ENCODE results near the gene NEDD4L. TPM values are rescaled to one million over a fixed set of nuclear protein-coding genes. Genes with fewer than 3 reads are reported as not detected.

The NEDD4L gene
- total RNA-seq, 1 donor from 2014 or later: 135 TPM

DNA sequence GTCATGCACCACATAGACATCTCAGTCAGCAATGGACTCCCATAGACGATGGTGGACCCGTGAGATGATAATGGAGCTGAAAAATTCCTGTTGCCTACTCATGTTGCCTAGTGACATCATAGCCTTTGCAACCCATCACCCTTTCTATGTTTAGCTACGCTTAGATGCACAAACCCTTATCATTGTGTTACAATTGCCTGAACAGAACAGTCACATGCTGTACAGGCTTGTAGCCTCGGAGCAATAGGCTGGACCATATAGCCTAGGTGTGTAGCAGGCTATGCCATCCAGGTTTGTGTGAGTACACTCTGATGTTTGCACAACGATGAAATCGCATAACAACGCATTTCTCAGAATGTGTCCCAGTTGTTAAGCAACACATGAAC is 363.2 kb downstream of the NEDD4L start:
- Mint-ChIP-seq H3K27ac (no peak overlapping the region), H3K4me3 (no peak overlapping the region), H3K36me3 (no peaks in the 10 kb centered on the region), H3K9me3 (no peaks in the 10 kb centered on the region), H3K27me3 (ENCODE audit: low read depth) (peaks cover 55% of the 10 kb centered on the region), H3K4me1 (peaks cover 15% of the 10 kb centered on the region)
- DNase-seq (ENCODE audit: low spot score in 2 of 2, unreplicated experiment in 2 of 2): no peak
- TF ChIP-seq, protein P1, sequence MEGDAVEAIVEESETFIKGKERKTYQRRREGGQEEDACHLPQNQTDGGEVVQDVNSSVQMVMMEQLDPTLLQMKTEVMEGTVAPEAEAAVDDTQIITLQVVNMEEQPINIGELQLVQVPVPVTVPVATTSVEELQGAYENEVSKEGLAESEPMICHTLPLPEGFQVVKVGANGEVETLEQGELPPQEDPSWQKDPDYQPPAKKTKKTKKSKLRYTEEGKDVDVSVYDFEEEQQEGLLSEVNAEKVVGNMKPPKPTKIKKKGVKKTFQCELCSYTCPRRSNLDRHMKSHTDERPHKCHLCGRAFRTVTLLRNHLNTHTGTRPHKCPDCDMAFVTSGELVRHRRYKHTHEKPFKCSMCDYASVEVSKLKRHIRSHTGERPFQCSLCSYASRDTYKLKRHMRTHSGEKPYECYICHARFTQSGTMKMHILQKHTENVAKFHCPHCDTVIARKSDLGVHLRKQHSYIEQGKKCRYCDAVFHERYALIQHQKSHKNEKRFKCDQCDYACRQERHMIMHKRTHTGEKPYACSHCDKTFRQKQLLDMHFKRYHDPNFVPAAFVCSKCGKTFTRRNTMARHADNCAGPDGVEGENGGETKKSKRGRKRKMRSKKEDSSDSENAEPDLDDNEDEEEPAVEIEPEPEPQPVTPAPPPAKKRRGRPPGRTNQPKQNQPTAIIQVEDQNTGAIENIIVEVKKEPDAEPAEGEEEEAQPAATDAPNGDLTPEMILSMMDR (IDR thresholded peaks at IDR 0.05; ENCODE audit: unreplicated experiment): no peak

GRCh38 chr18:58407649-58408407 is 363.8 kb downstream of the NEDD4L start:
- Mint-ChIP-seq H3K27ac (no peak overlapping the region), H3K27me3 (ENCODE audit: low read depth) (peaks cover 60% of the 10 kb centered on the region), H3K36me3 (no peaks in the 10 kb centered on the region), H3K9me3 (no peaks in the 10 kb centered on the region), H3K4me3 (no peak overlapping the region), H3K4me1 (peaks cover 9% of the 10 kb centered on the region)
- TF ChIP-seq, protein P1 (IDR thresholded peaks at IDR 0.05; ENCODE audit: unreplicated experiment): no peak
- no peak for DNase-seq (ENCODE audit: low spot score in 2 of 2, unreplicated experiment in 2 of 2)

DNA sequence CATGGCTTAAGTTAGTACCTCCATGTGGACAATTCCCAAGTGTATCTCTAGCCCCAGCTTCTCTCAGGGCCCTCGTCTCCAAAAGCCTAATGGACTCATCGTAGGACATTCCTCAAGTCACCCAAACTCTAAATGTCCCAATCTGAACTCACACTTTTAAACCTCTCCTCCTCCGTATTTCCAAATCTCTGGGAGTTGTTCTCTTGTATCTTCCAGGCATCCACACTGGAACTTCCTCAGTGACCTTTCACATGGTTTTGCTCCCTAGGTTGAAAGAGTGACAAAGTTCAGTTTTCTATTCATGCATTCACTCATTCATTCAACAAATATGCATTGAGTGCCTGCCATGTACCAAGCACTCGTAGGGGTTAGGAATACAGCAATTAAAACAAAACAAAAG is 364.6 kb downstream of the NEDD4L start:
- Mint-ChIP-seq H3K27ac (no peak overlapping the region), H3K9me3 (no peaks in the 10 kb centered on the region), H3K4me1 (peaks cover 2% of the 10 kb centered on the region), H3K4me3 (no peak overlapping the region), H3K36me3 (no peaks in the 10 kb centered on the region), H3K27me3 (ENCODE audit: low read depth) (peaks cover 61% of the 10 kb centered on the region)
- DNase-seq (ENCODE audit: low spot score in 2 of 2, unreplicated experiment in 2 of 2): no peak
- TF ChIP-seq, protein P1 (IDR thresholded peaks at IDR 0.05; ENCODE audit: unreplicated experiment): no peak

DNA sequence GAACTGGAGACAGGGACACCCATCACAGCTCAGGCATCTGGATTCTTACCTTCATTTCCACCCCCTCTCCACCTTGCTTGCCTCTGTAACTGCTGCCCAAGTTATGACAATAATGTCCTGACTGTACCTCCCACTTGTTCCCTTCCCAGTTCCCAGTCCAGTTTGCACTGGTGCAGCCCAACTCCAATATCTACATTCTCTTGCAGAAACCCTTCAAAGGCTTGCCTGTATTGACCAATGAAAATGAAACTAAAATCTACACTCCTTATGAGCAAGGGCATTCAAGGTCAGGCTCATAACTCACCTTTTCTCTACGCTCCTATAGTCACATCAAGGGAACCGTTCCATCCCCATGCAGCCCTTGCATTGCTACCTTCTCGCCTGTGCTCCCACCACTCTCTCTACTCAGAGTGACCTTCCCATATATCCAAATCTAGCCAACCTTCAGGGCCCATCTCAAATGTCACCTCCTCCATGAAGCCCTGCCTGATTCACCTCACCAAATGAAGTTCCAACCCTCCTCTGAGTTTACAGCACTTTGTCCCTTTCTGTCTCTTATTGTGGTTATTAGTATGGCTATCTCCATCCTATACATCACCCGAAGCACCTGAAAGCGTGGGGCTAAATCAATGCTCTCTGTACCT is 365.9 kb downstream of the NEDD4L start:
- Mint-ChIP-seq H3K9me3 (no peaks in the 10 kb centered on the region), H3K27ac (no peak overlapping the region), H3K36me3 (no peaks in the 10 kb centered on the region), H3K27me3 (ENCODE audit: low read depth) (peaks cover 60% of the 10 kb centered on the region), H3K4me1 (no peaks in the 10 kb centered on the region), H3K4me3 (no peak overlapping the region)
- DNase-seq (ENCODE audit: low spot score in 2 of 2, unreplicated experiment in 2 of 2): no peak
- TF ChIP-seq, protein P1 (IDR thresholded peaks at IDR 0.05; ENCODE audit: unreplicated experiment): no peak

GRCh38 chr18:58411323-58411722 is 367.3 kb downstream of the NEDD4L start:
- no peak overlapping the region for H3K27ac Mint-ChIP-seq
- TF ChIP-seq, protein P1 (IDR thresholded peaks at IDR 0.05; ENCODE audit: unreplicated experiment): no peak
- H3K9me3 Mint-ChIP-seq: no peaks in the 10 kb centered on the region
- peaks cover 59% of the 10 kb centered on the region for H3K27me3 Mint-ChIP-seq (ENCODE audit: low read depth)
- peaks cover 3% of the 10 kb centered on the region for H3K4me1 Mint-ChIP-seq
- DNase-seq (ENCODE audit: low spot score in 2 of 2, unreplicated experiment in 2 of 2): no peak
- no peak overlapping the region for H3K4me3 Mint-ChIP-seq
- H3K36me3 Mint-ChIP-seq: no peaks in the 10 kb centered on the region
